Stimulated activated effector memory CD8-positive, alpha-beta T cell treated with anti-CD3 and anti-CD28 coated beads, Interleukin-12 subunit alpha, Interleukin-12 subunit beta, amount 100 ng/mL, for 72 hours (primary cell): ENCODE data around the gene TSPEAR.
"Not testable (repeated sequence)": the region's sequence is repeated elsewhere in the genome, so short reads cannot be mapped to it uniquely, and the experiment has no call there.

Experiments used
- ATAC-seq: fragments of 150-1000 bp; cut with Tn5 transposase; 2 replicates; pipeline ENCODE4 v1.10.0; 2021
- DNase-seq, 2 donors: peaks; one replicate each; pipeline ENCODE4 v3.0.0; 2021 to 2022; ENCODE audit warnings: low spot score in 2 of 2
- H3K27ac Mint-ChIP-seq: one replicate; pipeline ENCODE4 v1.8.0; 2022; ENCODE audit warnings: mild to moderate bottlenecking, mixed read lengths
- H3K36me3 Mint-ChIP-seq: one replicate; pipeline ENCODE4 v1.8.0; 2022; ENCODE audit warnings: mild to moderate bottlenecking, mixed read lengths
- H3K4me1 Mint-ChIP-seq: one replicate; pipeline ENCODE4 v1.8.0; 2022; ENCODE audit warnings: mixed read lengths
- H3K4me3 Mint-ChIP-seq: one replicate; pipeline ENCODE4 v1.8.0; 2022; ENCODE audit warnings: mild to moderate bottlenecking, mixed read lengths
- H3K9me3 Mint-ChIP-seq: one replicate; pipeline ENCODE4 v1.8.0; 2022; ENCODE audit warnings: mixed read lengths

TSPEAR gene

DNA sequence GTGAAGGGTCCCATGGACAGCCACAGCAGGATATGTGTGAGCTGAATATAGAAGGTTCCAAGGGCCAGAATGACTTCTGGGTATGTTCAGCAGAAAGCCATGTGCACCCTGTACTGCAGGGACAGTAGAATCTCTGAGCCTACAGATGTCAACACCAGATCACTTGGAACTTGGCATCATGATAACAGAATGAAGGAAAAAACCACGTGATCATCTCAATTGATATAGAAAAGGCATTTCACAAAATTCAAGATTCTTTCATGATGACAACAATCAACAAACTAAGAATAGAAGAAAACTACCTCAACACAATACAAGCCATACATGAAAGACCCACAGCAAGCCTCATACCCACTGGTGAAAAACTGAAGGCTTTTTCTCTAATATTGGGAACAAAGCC is 43.8 kb downstream of the TSPEAR start:
- Mint-ChIP-seq H3K9me3 (peaks cover 12% of the 10 kb centered on the region), H3K36me3 (no peaks in the 10 kb centered on the region), H3K27ac (no peak overlapping the region), H3K4me1 (no peaks in the 10 kb centered on the region), H3K4me3 (no peak overlapping the region)
- DNase-seq = no peak
- ATAC-seq = no peak

DNA sequence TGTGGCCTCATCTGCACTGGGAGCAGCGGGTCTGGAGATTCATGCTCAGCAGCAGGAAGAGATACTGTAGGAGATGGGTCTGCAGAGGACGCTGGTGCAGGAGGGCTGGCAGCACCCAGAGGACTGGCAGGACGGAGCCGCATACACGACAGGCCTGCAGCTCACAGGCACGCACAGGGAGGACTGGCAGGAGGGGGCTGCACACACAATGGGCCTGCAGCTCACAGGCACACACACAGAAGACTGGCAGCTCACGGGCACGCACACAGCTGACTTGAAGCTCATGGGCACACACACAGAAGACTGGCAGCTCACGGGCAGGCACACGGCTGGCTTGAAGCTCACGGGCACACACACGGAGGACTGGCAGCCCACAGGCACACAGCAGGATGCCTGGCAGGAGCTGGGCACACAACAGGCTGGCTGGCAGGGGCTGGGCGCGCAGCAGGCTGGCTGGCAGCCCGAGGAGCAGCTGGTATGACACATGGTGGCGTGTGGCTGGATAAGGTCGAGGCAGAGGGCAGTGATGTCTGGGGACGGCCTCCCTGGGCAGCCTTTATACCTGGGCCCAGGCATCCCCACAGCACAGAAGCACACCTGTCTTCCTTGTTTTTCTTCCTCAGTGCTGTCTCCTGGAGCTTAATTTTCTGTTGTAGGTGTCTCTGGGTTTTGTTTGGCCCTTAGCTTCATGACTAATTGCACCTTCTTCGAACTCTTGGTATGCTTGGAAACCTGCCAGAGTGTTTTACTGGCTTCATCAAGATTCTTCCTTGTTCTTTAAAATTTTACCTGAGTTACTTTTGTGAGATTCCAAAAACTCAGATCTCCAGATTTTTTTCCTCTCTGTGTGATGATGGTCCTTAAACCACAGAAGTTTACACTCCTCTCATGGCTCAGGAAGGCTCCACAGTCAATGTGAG is 44.7 kb downstream of the TSPEAR start, which contains the start of gene KRTAP12-2:
TSS of gene KRTAP12-2 (minus strand) at position 527 of the 920 bp plus-strand sequence. CDS start at position 486, 41 bp downstream.
- ATAC-seq (no peak), DNase-seq (peak in 1 of 2 donors; percentile 18)
- Mint-ChIP-seq H3K9me3 (peaks cover 8% of the 10 kb centered on the region), H3K27ac (no peak within 1 kb of the TSS), H3K36me3 (no peaks in the 10 kb centered on the region), H3K4me1 (no peaks in the 10 kb centered on the region), H3K4me3 (no peak within 1 kb of the TSS)

DNA sequence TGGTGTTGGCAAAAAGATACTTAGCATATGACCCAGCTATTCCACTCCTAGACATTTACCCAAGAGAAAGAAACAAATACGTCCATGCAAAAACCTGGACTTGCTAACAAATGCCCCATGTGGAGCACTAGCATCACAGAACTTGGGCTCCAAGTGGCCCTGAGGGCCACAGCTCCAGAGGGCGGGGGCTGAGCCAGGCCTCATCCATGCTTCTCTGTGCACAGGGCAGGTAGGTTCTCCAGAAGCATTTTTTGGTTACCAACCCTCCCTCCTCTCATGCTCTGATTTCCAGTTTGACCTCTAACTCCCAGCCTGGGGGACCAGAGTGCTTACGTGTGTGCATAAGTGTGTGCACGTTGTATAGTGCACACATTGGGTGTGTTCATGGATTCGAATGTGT is 46.7 kb downstream of the TSPEAR start:
- peaks cover 6% of the 10 kb centered on the region for H3K9me3 Mint-ChIP-seq
- peak in 1 of 2 donors; percentile 33 for DNase-seq

DNA sequence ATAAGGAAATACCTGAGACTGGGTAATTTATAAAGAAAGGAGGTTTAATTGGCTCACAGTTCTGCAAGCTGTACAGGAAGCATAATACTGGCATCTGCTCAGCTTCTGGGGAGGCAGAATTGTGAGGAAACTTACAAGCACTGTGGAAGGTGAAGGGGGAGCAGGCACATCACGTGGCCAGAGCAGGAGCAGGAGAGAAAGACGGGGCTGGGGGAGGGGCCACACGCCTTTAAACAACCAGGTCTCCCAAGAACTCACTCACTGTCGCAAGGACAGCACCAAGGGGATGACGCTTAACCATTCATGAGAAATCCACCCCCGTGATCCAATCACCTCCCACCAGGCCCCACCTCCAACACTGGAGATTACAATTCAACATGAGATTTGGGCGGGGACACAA is 49.8 kb downstream of the TSPEAR start:
- Mint-ChIP-seq H3K9me3 (peaks cover 10% of the 10 kb centered on the region), H3K4me1 (peaks cover 34% of the 10 kb centered on the region)
- H3K4me3 Mint-ChIP-seq, H3K27ac Mint-ChIP-seq, ATAC-seq, H3K36me3 Mint-ChIP-seq: not testable (repeated sequence)
- peak in 1 of 2 donors; percentile 10 for DNase-seq

More for the DNA sequence above, 46.7 kb downstream of the TSPEAR start:
- Mint-ChIP-seq H3K36me3 (no peaks in the 10 kb centered on the region), H3K4me3 (no peak overlapping the region), H3K27ac (no peak overlapping the region), H3K4me1 (peaks cover 3% of the 10 kb centered on the region)
- no peak for ATAC-seq

DNA sequence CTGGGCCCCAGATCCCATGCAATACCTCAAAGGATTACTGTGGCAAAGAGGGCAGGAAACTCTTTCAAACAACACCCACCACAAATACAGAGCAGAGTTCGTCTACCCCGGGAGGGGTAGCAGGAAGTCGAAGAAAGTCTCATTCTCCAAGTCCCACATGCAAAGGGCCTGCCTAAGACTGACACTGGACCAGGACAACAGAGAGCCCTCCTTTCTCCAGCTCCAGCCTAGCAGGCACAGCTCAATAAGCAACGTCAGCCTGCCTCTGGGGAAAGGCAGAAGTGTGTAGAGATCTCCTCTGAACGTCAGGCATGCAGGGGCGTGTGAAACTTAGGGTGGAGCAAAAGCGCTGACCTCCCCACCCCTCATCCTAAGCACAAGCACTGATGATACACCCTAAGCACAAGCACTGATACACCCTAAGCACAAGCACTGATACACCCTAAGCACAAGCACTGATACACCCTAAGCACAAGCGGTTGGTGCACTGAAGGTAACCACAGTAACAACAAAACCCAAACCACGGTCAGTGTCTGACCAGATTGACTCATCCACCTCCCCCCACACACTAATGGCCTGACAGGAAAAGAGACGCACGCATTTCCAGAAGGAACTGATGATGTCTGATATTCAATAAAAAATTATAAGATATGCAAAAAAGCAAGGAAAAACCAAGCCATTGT is 52.3 kb downstream of the TSPEAR start:
- Mint-ChIP-seq H3K36me3 (no peaks in the 10 kb centered on the region), H3K4me1 (peaks cover 58% of the 10 kb centered on the region), H3K4me3 (peak overlapping the region; percentile 70), H3K9me3 (peaks cover 16% of the 10 kb centered on the region), H3K27ac (peak overlapping the region; percentile 90)
- peak in 1 of 2 donors; percentile 51 for DNase-seq
- peak; percentile 68 for ATAC-seq

DNA sequence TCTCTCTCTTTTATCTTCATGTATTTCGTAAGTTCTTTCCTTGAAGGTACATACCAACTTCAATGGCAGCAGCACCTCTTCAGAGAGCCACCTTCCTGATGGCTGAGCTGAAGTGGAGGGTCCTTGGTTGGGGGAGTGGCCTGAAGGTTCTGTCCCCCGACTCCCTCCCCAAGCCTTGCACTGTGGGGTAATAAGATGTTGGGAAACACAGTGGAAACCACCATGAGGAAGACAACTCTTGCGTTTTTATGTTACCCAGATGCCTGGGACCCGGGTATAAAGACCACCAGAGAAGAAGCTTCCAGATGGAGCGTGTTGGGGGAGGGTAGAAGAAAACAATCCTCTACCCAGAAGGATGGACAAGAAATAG is 52.8 kb downstream of the TSPEAR start:
- peaks cover 63% of the 10 kb centered on the region for H3K4me1 Mint-ChIP-seq
- H3K36me3 Mint-ChIP-seq = no peaks in the 10 kb centered on the region
- H3K4me3 Mint-ChIP-seq = peak overlapping the region; percentile 70
- peak overlapping the region; percentile 90 for H3K27ac Mint-ChIP-seq
- ATAC-seq (no peak), DNase-seq (peak in 1 of 2 donors; percentile 53)
- peaks cover 16% of the 10 kb centered on the region for H3K9me3 Mint-ChIP-seq

DNA sequence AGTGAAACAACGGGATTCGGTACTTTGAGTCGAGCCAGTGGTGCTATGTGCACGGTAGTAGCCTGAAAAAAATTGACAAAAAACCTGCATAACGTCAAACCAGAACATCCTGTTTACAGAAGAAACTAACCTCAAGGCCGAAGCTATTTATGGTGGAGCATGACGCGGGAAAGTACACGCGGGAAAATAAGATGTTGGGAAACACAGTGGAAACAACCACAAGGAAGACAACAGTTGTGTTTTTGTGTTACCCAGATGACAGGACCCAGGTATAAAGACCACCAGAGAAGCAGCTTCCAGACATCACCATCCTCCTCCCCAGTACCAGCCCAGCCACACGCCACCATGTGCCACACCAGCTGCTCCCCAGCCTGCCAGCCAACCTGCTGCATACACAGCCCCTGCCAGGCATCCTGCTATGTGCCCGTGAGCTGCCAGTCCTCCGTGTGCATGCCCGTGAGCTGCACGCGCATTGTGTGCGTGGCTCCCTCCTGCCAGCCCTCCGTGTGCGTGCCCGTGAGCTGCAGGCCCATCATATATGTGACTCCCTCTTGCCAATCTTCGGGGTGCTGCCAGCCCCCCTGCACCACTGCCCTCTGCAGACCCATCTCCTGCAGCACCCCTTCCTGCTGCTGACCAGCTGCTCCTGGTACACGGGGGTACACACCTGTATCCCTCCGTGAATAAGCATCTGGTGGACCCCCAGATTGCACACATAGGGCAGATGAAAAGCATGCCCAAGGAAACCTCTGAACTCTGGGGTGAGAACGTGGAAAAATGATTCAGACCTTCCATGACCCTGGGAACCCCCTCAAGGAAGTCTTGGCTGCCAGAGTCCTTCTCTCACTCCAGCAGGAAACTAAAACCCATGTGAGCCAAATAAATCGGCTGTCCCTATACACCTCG is 53.5 kb downstream of the TSPEAR start, which contains the start of gene KRTAP12-3:
TSS of gene KRTAP12-3 (plus strand) at position 298 of the 906 bp plus-strand sequence. CDS start at position 346, 48 bp downstream.
- Mint-ChIP-seq H3K4me1 (peaks cover 65% of the 10 kb centered on the region), H3K36me3 (no peaks in the 10 kb centered on the region), H3K9me3 (peaks cover 13% of the 10 kb centered on the region), H3K27ac (peak within 1 kb of the TSS; percentile 90), H3K4me3 (peak within 1 kb of the TSS; percentile 70)
- DNase-seq = peak in 1 of 2 donors; percentile 66
- peak; percentile 72 for ATAC-seq

DNA sequence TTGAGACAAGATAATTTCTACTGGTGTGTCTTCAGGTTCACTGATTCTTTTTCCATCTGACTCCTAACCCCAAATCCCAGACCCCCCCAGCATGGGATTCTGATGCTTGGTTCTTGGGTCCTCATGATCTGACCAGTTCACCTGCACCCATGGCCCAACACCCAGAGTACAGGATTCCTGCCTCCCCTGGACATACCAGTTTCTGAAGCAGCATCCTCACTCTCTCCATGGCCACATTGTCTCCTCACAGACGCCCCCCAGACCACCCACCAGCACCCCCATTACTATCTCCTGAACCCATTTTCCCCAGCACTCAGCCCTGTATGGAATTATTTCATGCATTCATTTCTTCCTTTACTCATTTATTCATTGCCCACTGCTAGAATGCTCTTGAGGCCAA is 54.5 kb downstream of the TSPEAR start:
- Mint-ChIP-seq H3K4me1 (peaks cover 65% of the 10 kb centered on the region), H3K27ac (peak overlapping the region; percentile 90), H3K9me3 (peaks cover 11% of the 10 kb centered on the region), H3K4me3 (peak overlapping the region; percentile 70), H3K36me3 (no peaks in the 10 kb centered on the region)
- DNase-seq (no peak), ATAC-seq (no peak)

DNA sequence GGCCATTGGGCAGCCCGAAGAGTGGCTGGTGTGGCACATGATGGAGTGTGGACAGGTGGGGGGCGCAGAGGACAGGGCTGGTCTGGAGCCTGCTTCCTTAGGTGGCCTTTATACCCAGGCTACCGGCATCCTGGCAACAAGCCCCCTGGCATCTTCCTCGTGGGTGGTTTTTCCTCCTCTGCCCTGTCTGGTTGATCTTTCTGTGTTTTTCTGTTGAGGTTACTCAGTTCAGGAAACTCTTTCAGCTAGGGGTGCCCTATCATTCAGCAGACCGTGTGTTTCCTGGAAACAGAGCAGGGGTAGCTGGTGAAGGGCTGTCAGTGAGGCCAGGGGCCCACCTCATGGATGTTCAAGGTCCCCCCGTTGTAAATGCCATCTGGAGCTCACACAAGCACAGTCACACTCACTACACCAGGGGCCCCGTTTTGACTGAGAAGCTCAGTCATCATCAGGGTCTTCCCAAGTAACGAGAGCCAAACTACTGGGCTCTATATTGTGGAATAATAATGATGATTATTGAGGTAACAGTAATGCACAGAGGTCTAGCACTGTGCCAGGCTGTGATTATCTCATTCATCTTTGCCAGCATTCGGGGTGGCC is 56.7 kb downstream of the TSPEAR start, which contains the start of gene KRTAP12-4:
TSS of gene KRTAP12-4 (minus strand) at position 84 of the 600 bp plus-strand sequence. CDS start at position 39, 45 bp downstream.
- peaks cover 68% of the 10 kb centered on the region for H3K4me1 Mint-ChIP-seq
- DNase-seq = no peak
- no peaks in the 10 kb centered on the region for H3K36me3 Mint-ChIP-seq

DNA sequence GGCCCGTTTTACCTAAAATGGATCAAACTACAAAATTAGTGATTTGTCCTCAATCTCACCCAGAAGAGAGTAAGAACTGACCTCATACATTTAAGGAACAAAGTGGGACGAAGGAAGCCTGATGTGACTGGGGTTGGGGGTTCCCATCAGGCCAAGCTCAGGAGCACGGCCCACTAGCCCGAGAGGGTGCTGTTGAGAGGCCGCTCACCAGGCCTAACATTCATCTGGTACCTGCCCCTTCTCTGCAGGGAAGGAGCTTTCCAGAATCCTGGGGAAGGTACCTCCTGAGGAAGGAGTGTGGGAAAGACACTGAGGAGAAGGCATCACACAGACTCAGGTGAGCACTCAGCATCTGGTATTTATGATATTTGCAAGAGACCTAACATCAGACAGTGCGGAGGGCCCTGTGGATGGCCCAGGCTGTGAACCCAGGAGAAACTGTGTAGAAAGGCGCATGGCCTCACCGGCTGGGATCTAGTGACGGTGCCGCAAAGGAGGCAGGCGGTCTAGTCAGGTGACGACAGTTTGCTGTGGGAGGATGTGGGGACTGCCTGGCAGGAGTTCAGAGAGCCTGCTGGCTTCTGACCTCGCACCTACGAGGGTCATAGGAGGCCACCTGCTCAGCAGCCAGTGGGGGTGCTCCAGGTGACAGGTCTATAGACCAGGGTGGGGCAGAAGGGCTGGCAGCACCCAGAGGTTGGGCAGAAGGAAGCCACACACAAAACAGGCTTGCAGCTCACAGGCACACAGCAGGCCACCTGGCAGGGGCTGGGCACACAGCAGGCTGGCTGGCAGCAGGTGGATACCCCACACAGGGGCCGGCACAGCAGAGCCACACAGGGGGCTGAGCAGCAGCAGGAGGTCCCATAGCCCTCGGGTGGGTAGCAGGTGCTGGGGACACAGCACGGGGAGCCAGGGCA is 57.5 kb downstream of the TSPEAR start:
- peaks cover 11% of the 10 kb centered on the region for H3K9me3 Mint-ChIP-seq
- peak; percentile 51 for ATAC-seq
- H3K4me1 Mint-ChIP-seq = peaks cover 61% of the 10 kb centered on the region
- H3K36me3 Mint-ChIP-seq = no peaks in the 10 kb centered on the region
- DNase-seq = peak in 1 of 2 donors; percentile 49
- peak overlapping the region; percentile 19 for H3K4me3 Mint-ChIP-seq
- H3K27ac Mint-ChIP-seq = peak overlapping the region; percentile 78

More for the DNA sequence above, 56.7 kb downstream of the TSPEAR start, which contains the start of gene KRTAP12-4:
- Mint-ChIP-seq H3K9me3 (peaks cover 11% of the 10 kb centered on the region), H3K27ac (peak within 1 kb of the TSS; percentile 78), H3K4me3 (peak within 1 kb of the TSS; percentile 19)
- ATAC-seq = no peak

DNA sequence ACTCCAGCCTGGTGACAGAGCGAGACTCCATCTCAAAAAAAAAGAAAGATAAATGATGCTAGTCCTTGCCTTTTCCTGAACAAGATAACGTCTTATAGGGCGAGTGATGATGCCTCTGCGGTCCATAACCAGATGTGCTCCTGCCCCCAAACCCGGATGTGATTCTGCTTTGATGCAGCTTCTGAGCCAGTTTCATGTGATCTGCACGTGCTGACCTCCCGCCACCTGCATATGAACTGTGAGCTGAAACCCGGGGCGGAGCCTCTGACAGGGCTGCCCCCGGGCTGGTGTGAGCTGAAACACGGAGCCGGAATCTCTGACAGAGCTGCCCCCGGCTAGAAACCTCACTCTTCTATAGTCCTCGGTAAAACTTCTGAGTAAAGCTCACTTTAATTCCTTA is 58.2 kb downstream of the TSPEAR start:
- Mint-ChIP-seq H3K36me3 (no peaks in the 10 kb centered on the region), H3K27ac (no peak overlapping the region), H3K4me3 (no peak overlapping the region), H3K4me1 (peaks cover 53% of the 10 kb centered on the region), H3K9me3 (peaks cover 11% of the 10 kb centered on the region)
- peak in 1 of 2 donors; percentile 29 for DNase-seq
- ATAC-seq = no peak

DNA sequence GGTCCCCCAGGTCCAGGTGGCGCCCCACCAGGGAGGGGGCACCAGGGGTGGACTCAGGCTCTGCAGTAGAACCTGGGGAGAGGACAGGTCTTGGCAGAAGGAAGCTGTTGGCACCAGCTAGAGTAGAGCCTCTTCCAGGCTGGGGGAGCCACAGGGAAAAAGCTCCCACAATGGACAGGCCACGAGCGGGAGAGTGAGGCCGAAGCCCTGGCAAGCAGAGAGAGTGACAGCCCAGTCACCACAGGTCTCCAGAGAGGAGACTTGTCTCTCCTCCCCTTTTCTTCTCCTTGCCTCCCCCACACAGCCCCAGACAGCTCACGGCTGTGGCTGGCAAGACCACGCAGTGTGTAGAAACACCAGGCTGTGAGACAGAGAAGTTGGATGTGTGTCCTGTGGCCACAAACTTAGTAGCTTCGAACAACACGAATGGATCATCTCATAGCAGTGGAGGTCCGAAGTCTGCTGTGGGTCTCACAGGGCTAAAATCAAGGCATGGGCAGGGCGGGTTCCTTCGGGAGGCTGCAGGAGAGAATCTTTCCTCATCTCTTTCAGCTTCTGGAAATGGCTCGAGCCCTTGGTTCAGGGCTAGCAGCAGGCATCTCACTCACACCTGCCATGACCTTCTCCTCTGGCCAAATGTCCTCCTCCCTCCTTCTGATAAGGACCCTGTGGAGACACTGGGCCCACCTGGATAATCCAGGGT is 60.2 kb downstream of the TSPEAR start:
- H3K4me1 Mint-ChIP-seq = peaks cover 44% of the 10 kb centered on the region
- no peaks in the 10 kb centered on the region for H3K36me3 Mint-ChIP-seq
- ATAC-seq (peak; percentile 52), DNase-seq (peak in 1 of 2 donors; percentile 40)
- no peak overlapping the region for H3K4me3 Mint-ChIP-seq
- H3K9me3 Mint-ChIP-seq = peaks cover under 1% of the 10 kb centered on the region
- peak overlapping the region; percentile 75 for H3K27ac Mint-ChIP-seq
